ENCODE results near the gene OCRL.

Gene OCRL

GRCh38 chrX:129609395-129609794, 69.3 kb downstream of the OCRL start:
- Mint-ChIP-seq H3K4me1 (ENCODE audit: low read depth in 2 of 2) (peaks cover 0 to 5% of the 10 kb centered on the region in 2 donors), H3K27ac (no peak overlapping the region), H3K4me3 (no peak overlapping the region), H3K27me3 (no peaks in the 10 kb centered on the region), H3K9me3 (no peaks in the 10 kb centered on the region), H3K36me3 (ENCODE audit: insufficient read depth) (no peaks in the 10 kb centered on the region)
- DNase-seq (no peak), ATAC-seq (replicated peaks) (no peak)

DNA sequence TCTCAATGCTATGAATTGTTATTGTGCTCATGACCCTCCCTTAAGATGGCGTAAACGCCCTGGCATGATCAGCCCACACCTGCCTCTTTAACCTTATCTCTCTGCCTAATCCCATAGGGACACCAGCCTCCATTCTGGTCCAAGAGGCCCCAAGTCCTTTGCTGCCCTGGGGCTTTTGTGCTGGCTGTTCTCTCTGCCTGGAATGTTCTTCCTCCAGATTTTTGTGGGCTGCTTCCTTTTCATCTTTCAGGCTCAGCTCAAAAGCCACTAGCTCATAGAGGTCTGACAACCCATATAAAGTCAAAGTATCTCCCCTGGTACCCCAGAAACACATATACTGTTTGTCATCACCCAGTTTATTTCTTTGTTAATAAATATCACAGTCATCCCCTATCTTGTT, 72.3 kb downstream of the OCRL start:
- H3K27ac Mint-ChIP-seq: no peak overlapping the region
- no peaks in the 10 kb centered on the region for H3K4me1 Mint-ChIP-seq (ENCODE audit: low read depth in 2 of 2)
- ATAC-seq (replicated peaks) (no peak), DNase-seq (no peak)
- H3K9me3 Mint-ChIP-seq: no peaks in the 10 kb centered on the region
- H3K36me3 Mint-ChIP-seq (ENCODE audit: insufficient read depth): no peaks in the 10 kb centered on the region
- H3K27me3 Mint-ChIP-seq: no peaks in the 10 kb centered on the region
- H3K4me3 Mint-ChIP-seq: no peak overlapping the region

- Mint-ChIP-seq H3K36me3 (ENCODE audit: insufficient read depth) (no peaks in the 10 kb centered on the region), H3K27me3 (no peaks in the 10 kb centered on the region), H3K4me1 (ENCODE audit: low read depth in 2 of 2) (no peaks in the 10 kb centered on the region), H3K4me3 (no peak overlapping the region), H3K9me3 (no peaks in the 10 kb centered on the region), H3K27ac (peak overlapping the region in 1 of 2 donors; percentile 82)
- ATAC-seq (replicated peaks): peak; percentile 76
- no peak for DNase-seq
Observed at GRCh38 chrX:129613596-129613995, 73.5 kb downstream of the OCRL start.

- no peaks in the 10 kb centered on the region for H3K36me3 Mint-ChIP-seq (ENCODE audit: insufficient read depth)
- H3K27me3 Mint-ChIP-seq: no peaks in the 10 kb centered on the region
- DNase-seq: no peak
- H3K9me3 Mint-ChIP-seq: no peaks in the 10 kb centered on the region
- no peak for ATAC-seq (replicated peaks)
- no peak overlapping the region for H3K4me3 Mint-ChIP-seq
- no peak overlapping the region for H3K27ac Mint-ChIP-seq
- no peaks in the 10 kb centered on the region for H3K4me1 Mint-ChIP-seq (ENCODE audit: low read depth in 2 of 2)
Observed at GRCh38 chrX:129614481-129615255, 74.6 kb downstream of the OCRL start.

GRCh38 chrX:129617420-129617819, 77.4 kb downstream of the OCRL start:
- ATAC-seq (replicated peaks) (no peak), DNase-seq (no peak)
- Mint-ChIP-seq H3K27ac (no peak overlapping the region), H3K4me3 (no peak overlapping the region), H3K4me1 (ENCODE audit: low read depth in 2 of 2) (no peaks in the 10 kb centered on the region), H3K9me3 (no peaks in the 10 kb centered on the region), H3K36me3 (ENCODE audit: insufficient read depth) (no peaks in the 10 kb centered on the region), H3K27me3 (no peaks in the 10 kb centered on the region)

- no peak overlapping the region for H3K27ac Mint-ChIP-seq
- no peaks in the 10 kb centered on the region for H3K9me3 Mint-ChIP-seq
- ATAC-seq (replicated peaks) (no peak), DNase-seq (no peak)
- peaks cover 0 to 5% of the 10 kb centered on the region in 2 donors for H3K27me3 Mint-ChIP-seq
- no peaks in the 10 kb centered on the region for H3K4me1 Mint-ChIP-seq (ENCODE audit: low read depth in 2 of 2)
- no peak overlapping the region for H3K4me3 Mint-ChIP-seq
- no peaks in the 10 kb centered on the region for H3K36me3 Mint-ChIP-seq (ENCODE audit: insufficient read depth)
Observed at GRCh38 chrX:129618997-129619396, 78.9 kb downstream of the OCRL start.

- ATAC-seq (replicated peaks): no peak
- no peak overlapping the region for H3K27ac Mint-ChIP-seq
- DNase-seq: no peak
- H3K27me3 Mint-ChIP-seq: peaks cover 0 to 6% of the 10 kb centered on the region in 2 donors
- H3K4me3 Mint-ChIP-seq: no peak overlapping the region
- H3K36me3 Mint-ChIP-seq (ENCODE audit: insufficient read depth): no peaks in the 10 kb centered on the region
- no peaks in the 10 kb centered on the region for H3K4me1 Mint-ChIP-seq (ENCODE audit: low read depth in 2 of 2)
- no peaks in the 10 kb centered on the region for H3K9me3 Mint-ChIP-seq
Observed at GRCh38 chrX:129622757-129623301, 82.8 kb downstream of the OCRL start.

DNA sequence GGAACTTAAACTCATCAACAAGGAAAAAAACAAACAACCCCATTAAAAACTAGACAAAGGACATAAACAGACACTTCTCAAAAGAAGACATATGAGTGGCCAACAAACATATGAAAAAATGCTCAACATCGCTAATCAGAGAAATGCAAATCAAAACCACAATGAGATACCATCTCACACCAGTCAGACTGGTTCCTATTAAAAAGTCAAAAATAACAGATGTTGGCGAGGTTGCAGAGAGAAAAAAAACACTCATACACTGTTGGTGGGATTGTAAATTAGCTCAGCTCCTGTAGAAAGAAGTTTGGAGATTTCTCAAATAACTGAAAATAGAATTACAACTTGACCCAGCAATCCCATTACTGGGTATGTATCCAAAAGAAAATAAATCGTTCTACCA, 86.0 kb downstream of the OCRL start:
- H3K36me3 Mint-ChIP-seq (ENCODE audit: insufficient read depth): no peaks in the 10 kb centered on the region
- H3K4me1 Mint-ChIP-seq (ENCODE audit: low read depth in 2 of 2): no peaks in the 10 kb centered on the region
- peaks cover 0 to 6% of the 10 kb centered on the region in 2 donors for H3K27me3 Mint-ChIP-seq
- DNase-seq (no peak), ATAC-seq (replicated peaks) (no peak)
- no peak overlapping the region for H3K27ac Mint-ChIP-seq
- H3K4me3 Mint-ChIP-seq: no peak overlapping the region
- H3K9me3 Mint-ChIP-seq: no peaks in the 10 kb centered on the region

- Mint-ChIP-seq H3K4me1 (ENCODE audit: low read depth in 2 of 2) (no peaks in the 10 kb centered on the region), H3K9me3 (no peaks in the 10 kb centered on the region), H3K36me3 (ENCODE audit: insufficient read depth) (no peaks in the 10 kb centered on the region), H3K27ac (no peak overlapping the region), H3K4me3 (no peak overlapping the region), H3K27me3 (no peaks in the 10 kb centered on the region)
- no peak for ATAC-seq (replicated peaks)
- no peak for DNase-seq
Observed at GRCh38 chrX:129629837-129630236, 89.8 kb downstream of the OCRL start.

DNA sequence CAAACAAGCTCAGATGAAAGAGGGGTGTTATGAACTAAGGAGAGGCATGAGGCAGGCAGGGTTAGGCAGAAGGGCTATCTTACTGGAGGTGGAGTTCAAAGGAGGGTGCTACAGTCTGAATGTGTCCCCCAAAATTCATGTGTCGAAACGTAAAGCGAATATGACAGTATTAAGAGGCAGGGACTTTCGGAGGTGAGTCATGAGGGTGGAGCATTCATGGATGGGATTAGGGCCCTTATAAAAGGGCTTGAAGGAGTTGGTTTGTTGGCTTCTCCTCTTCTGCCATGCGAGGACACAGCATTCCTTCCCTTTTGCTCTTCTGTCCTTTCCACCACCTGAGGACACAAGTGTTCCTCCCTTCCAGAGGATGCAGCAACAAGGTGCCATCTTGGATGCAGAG, 91.8 kb downstream of the OCRL start:
- Mint-ChIP-seq H3K4me1 (ENCODE audit: low read depth in 2 of 2) (no peaks in the 10 kb centered on the region), H3K36me3 (ENCODE audit: insufficient read depth) (no peaks in the 10 kb centered on the region), H3K27ac (peak overlapping the region in 1 of 2 donors; percentile 69), H3K27me3 (no peaks in the 10 kb centered on the region), H3K9me3 (no peaks in the 10 kb centered on the region), H3K4me3 (no peak overlapping the region)
- ATAC-seq (replicated peaks): no peak
- DNase-seq: no peak

DNA sequence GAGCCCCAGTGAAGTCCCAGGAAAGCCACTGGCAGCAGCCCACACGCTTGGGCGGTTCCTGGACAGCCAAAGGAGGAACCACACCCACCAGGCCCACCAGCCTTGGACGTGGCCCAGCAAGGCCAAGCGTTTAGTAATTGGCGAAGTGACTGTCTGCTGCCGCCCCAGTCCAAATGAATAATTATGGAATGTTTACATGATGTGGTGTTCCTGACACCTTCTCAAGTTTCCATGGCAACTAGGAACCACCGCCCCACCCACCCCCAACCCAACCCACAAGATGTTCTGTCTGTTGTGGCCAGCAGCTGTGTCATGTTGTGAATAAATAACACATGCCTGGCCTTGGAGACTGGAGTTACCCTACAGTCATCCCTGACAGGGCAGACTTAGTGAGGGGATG, 92.4 kb downstream of the OCRL start:
- no peak for ATAC-seq (replicated peaks)
- Mint-ChIP-seq H3K9me3 (no peaks in the 10 kb centered on the region), H3K4me3 (no peak overlapping the region), H3K27me3 (no peaks in the 10 kb centered on the region), H3K4me1 (ENCODE audit: low read depth in 2 of 2) (peaks cover 0 to under 1% of the 10 kb centered on the region in 2 donors), H3K36me3 (ENCODE audit: insufficient read depth) (no peaks in the 10 kb centered on the region), H3K27ac (no peak overlapping the region)
- no peak for DNase-seq

- Mint-ChIP-seq H3K4me1 (ENCODE audit: low read depth in 2 of 2) (peaks cover 0 to 2% of the 10 kb centered on the region in 2 donors), H3K9me3 (no peaks in the 10 kb centered on the region), H3K27me3 (no peaks in the 10 kb centered on the region), H3K27ac (no peak overlapping the region), H3K4me3 (no peak overlapping the region), H3K36me3 (ENCODE audit: insufficient read depth) (peaks cover 2% of the 10 kb centered on the region)
- DNase-seq (no peak), ATAC-seq (replicated peaks) (no peak)
Observed at GRCh38 chrX:129634541-129634940, 94.5 kb downstream of the OCRL start.

DNA sequence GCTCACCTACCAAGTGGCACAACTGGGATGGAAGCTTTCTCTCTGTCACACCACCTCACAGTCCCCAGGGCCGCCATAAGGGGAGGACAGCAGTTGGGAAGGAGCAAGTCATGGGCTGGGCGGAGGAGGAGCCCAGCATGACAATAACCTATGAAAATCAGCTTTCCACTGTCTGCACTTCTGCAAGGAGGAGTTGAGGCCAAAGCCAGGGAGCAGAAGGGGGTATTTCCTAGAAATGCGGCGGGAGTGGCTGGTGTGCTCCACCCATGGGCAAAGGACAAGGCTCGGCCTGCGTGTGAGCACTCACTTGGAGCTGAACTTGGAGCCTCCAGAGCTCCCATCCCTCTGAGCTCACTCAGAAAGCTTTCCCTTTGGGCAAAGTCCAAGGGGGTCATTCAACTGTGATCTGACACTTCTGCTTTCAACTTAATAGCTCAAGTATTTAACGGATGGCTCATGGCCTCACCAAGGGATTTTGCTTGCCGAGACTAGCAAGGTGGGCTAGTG, 96.2 kb downstream of the OCRL start:
- H3K4me1 Mint-ChIP-seq (ENCODE audit: low read depth in 2 of 2): peaks cover 0 to 2% of the 10 kb centered on the region in 2 donors
- no peak for ATAC-seq (replicated peaks)
- H3K4me3 Mint-ChIP-seq: no peak overlapping the region
- no peaks in the 10 kb centered on the region for H3K9me3 Mint-ChIP-seq
- H3K27ac Mint-ChIP-seq: no peak overlapping the region
- DNase-seq: no peak
- H3K27me3 Mint-ChIP-seq: no peaks in the 10 kb centered on the region
- peaks cover 2% of the 10 kb centered on the region for H3K36me3 Mint-ChIP-seq (ENCODE audit: insufficient read depth)

Data from effector memory CD8-positive, alpha-beta T cell (primary cell).